ENCODE results near the gene SLC39A13.

DNA sequence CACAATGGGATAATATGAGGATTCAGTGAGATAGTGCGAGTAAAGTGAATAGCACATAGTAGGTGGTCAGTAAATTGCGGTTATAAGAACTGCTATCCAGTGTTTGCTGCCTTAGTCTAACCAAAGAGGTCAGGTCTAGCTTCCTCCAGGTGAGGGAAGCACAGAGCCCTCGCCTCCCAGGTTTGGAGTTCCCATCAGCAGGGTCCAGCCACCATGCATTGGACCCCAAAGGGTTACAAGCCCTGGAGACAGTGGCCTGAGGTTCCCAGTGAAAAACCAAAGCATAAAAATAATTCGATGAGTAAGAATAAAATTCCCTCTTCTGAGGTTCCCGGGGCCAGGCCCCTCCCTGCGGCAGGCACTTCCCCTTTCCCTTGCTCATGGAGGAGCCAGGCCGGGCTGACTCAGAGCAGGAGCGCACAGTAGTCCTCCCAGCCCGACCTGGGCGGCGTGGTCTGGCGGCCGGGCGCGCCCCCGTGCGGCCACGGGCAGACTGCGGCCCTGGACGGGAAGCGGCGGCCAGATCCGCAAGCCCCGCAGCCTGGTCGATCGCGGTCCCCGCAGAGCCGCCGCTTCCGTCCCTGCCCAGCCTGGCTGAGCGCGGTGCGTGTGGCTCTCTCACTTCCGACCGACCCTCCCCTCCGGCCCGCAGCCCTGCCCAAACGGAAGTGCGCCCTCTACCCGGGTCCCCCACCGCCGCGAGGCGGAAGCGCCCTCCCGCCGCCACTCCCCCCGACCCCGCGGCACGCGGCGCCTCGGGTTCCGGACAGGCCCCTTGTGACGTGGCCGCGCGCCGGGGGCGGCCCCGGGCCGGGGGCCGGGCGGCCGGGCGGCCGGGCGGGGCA, at the start of gene SLC39A13:
- TF ChIP-seq POLR2A (IDR thresholded peaks at IDR 0.05) (peak; percentile 89), POLR2AphosphoS5 (IDR thresholded peaks at IDR 0.05) (peak; percentile 79 to 96 (median 95)), EP300 (IDR thresholded peaks at IDR 0.05; ENCODE audit: low read depth) (no peak)
- TF ChIP-seq, protein P1, sequence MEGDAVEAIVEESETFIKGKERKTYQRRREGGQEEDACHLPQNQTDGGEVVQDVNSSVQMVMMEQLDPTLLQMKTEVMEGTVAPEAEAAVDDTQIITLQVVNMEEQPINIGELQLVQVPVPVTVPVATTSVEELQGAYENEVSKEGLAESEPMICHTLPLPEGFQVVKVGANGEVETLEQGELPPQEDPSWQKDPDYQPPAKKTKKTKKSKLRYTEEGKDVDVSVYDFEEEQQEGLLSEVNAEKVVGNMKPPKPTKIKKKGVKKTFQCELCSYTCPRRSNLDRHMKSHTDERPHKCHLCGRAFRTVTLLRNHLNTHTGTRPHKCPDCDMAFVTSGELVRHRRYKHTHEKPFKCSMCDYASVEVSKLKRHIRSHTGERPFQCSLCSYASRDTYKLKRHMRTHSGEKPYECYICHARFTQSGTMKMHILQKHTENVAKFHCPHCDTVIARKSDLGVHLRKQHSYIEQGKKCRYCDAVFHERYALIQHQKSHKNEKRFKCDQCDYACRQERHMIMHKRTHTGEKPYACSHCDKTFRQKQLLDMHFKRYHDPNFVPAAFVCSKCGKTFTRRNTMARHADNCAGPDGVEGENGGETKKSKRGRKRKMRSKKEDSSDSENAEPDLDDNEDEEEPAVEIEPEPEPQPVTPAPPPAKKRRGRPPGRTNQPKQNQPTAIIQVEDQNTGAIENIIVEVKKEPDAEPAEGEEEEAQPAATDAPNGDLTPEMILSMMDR (IDR thresholded peaks at IDR 0.05): peak; percentile 52 to 95 (median 69)

Measured in transverse colon (tissue), 4 donors.